ENCODE measurements around the gene PIF1.
"Not testable (repeated sequence)": the region's sequence is repeated elsewhere in the genome, so short reads cannot be mapped to it uniquely, and the experiment has no call there.

Gene PIF1

GRCh38 chr15:64809649-64810496 is 15.6 kb downstream of the PIF1 start:
- peak; percentile 66 to 69 for DNase-seq

- DNase-seq, result no peak
These were observed 16.5 kb downstream of the PIF1 start for GRCh38 chr15:64808785-64809453.

GRCh38 chr15:64807751-64808222 is 17.7 kb downstream of the PIF1 start:
- no peak for DNase-seq

- no peak for DNase-seq
These were observed 18.2 kb downstream of the PIF1 start for GRCh38 chr15:64807051-64807749.

- DNase-seq, result no peak
These were observed 18.9 kb downstream of the PIF1 start for GRCh38 chr15:64806509-64806908.

- DNase-seq, result no peak
These were observed 20.8 kb downstream of the PIF1 start for GRCh38 chr15:64804619-64805018.

GRCh38 chr15:64803526-64803925 is 21.9 kb downstream of the PIF1 start:
- no peak for DNase-seq

- DNase-seq, result no peak
These were observed 25.0 kb downstream of the PIF1 start for GRCh38 chr15:64800476-64800875.

- not testable (repeated sequence) for DNase-seq
These were observed 26.5 kb downstream of the PIF1 start for GRCh38 chr15:64798905-64799304.

GRCh38 chr15:64795921-64796320 is 29.5 kb downstream of the PIF1 start:
- not testable (repeated sequence) for DNase-seq

- DNase-seq, result not testable (repeated sequence)
These were observed 30.1 kb downstream of the PIF1 start for GRCh38 chr15:64795299-64795698.

- DNase-seq, result no peak
These were observed 33.2 kb downstream of the PIF1 start for GRCh38 chr15:64792282-64792681.

- no peak for DNase-seq
These were observed 34.0 kb downstream of the PIF1 start for GRCh38 chr15:64791401-64791800.

GRCh38 chr15:64783796-64784195 is 41.7 kb downstream of the PIF1 start:
- no peak for DNase-seq

- DNase-seq, result no peak
These were observed 42.7 kb downstream of the PIF1 start for GRCh38 chr15:64782751-64783150.

GRCh38 chr15:64781299-64781698 is 44.1 kb downstream of the PIF1 start:
- DNase-seq, result no peak

GRCh38 chr15:64780600-64781156 is 44.8 kb downstream of the PIF1 start:
- no peak for DNase-seq

GRCh38 chr15:64779630-64780029 is 45.8 kb downstream of the PIF1 start:
- DNase-seq, result no peak

- no peak for DNase-seq
These were observed 46.4 kb downstream of the PIF1 start for GRCh38 chr15:64779024-64779423.

- DNase-seq, result no peak
These were observed 49.1 kb downstream of the PIF1 start for GRCh38 chr15:64776402-64776786.

GRCh38 chr15:64775551-64776401 is 49.7 kb downstream of the PIF1 start, which contains the start of gene RBPMS2:
RBPMS2 (minus strand) TSS chr15:64775589; CDS start chr15:64775319, 270 bp downstream.
- DNase-seq, result no peak

All from NCI-H2081 (cell line).